Fibroblast of skin of left quadriceps (primary cell): ENCODE results near the gene SLFN12L.
"Not testable (repeated sequence)": the region's sequence is repeated elsewhere in the genome, so short reads cannot be mapped to it uniquely, and the experiment has no call there.

Experiments
- DNase-seq, 2 experiments: peaks; one replicate each; pipeline ENCODE4 v3.0.0-alpha.2; 2013; ENCODE audit warnings: low read depth in 2 of 2

SLFN12L gene

DNA sequence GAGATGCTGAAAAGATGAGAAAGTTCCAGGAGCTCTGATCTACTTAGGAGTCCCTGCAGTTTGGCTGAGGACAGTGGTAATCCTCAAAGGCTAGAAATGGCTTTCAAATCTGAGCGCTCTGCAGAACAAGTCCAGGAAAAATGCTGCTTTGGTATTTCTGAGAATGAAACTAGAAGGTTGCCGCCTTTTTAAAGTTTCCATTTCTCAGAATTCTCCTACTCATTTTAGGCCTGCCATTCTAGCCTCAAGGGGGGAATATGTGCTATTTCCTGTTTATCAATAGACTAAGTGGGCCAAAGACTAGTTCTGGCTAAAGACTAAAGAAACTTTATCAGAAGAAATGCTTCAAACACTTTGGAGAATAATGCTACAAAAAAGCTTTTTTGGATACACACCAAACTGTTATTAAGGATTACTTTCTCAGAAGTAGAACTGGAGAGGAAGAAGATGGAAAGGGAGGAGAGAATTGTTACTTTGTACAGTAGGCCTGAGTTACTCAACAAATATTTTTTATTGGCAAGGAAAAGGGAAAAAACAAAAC is at the start of gene SLFN12L:
Gene SLFN12L (minus strand): TSS at position 78 of the 541 bp plus-strand sequence. CDS start 15,314 bp downstream, outside the sequence.
- DNase-seq: no peak

DNA sequence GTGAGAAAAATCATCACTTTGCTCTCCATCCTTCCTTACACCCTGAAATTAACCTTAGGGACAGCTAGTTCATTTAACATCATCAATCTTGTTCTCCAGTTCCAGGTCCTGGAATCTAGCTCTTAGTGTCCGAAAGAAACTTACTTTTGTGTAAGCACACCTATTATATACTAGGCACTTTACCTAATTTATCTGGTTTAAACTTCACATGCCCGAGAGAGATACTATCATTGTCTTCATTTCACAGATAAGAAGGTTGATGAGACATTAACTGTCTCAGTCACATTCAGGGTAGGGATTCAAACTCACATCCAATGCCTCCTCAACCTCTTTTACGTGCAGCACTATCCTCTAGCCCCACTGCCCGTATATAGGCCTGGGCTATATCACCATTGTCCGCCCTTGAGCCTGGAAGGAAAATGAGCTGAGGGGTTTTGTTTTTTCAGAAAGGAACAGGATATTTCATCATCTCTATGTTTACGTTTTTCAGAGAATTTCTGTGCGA is 49.1 kb upstream of the SLFN12L start:
- no peak for DNase-seq

DNA sequence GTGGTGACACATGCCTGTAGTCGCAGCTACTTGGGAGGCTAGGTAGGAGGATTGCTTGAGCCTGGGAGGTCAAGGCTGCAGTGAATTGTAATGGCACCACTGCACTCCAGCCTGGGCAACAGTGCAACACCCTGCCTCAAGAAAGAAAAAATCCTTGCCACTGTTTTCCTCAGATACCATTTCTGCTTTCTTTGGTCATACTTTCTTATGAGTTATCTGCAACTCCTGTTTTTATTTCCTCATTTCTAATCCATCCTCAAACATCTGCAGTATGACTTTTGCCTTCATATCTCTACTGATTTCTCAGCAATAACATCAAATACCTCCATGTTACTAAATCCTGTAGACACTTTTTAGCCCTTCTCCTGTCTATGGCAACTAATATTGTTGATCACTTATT is 46.6 kb upstream of the SLFN12L start:
- DNase-seq: no peak

DNA sequence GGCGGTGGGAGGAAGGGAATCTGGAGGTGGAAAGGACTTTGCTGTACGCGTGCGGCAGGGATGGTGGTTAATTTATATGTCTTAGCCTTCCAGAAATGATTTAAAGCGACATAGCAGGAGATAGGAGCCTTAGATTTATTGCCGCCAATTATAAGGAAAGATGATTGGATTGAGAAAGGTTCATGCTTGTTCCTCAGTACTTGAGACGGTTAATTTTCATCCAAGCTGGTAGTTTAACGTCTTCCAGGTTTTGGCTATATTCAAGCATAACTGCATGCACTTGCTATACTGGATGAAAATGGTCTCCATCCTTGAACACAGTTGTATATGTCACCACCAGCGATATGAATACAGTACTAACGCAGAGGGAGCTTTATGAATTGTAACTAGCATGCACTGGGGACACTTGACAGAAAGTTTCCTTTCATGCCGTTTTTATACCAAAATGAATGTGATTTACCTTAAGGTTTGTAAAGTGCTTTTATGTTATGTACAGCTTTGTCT is 41.5 kb upstream of the SLFN12L start:
- DNase-seq: no peak

DNA sequence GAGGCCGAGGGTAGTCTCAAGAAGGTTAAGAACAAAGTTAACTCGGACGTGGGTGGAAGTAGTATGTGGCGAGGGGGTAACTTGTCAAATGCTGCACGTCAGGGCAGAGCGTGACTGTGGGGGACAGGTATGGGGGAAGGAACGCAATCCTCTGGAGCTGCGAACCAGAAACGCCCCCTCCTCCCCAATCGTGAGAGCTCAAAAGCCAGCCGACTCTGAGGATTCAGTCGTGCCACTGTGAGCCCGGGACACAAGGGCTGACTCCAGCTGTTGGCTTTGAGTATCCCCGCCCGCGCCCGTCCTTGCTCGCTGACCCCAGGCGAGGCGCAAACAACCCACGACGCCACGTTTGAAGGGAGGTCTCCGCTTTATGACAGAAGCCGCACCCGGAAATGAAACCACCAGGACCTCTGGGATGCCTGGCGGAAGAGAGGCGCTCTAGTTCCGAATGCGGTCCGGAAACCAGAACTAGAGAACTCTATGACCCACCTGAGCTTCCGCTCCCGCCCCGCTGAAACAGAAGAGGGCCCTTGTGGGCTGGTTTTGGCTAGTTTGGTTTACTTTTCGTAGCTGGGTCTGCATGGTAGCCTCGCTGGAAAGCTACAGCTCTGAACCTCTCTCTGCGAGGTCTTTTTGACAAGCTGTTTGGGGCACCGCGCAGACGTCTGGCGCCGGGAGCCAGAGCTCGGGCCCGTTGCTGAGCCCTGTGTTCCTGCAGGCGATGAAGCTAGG is 40.9 kb upstream of the SLFN12L start, which contains the start of gene PEX12:
Gene PEX12 (minus strand): TSS at position 375 of the 732 bp plus-strand sequence. CDS start 550 bp downstream, outside the sequence.
- peak; percentile 64 to 71 for DNase-seq

DNA sequence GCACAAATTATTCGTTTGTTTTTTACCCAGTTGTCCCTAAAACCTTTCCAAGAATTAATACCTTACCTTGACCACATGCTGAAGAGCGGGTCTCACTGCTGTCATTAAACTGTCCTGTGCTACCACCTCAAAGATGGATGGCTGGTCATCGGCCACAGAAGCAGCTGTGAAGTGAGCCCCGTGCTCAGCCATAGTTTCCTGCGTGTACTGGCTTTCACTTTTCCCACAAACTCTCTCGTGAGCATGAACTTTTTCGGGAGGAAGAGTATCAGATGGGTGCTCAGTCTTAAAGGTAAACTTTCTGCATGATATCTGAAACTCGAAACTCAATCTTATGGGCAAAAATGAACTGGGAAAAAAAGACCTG is 40.3 kb upstream of the SLFN12L start:
- DNase-seq: no peak

DNA sequence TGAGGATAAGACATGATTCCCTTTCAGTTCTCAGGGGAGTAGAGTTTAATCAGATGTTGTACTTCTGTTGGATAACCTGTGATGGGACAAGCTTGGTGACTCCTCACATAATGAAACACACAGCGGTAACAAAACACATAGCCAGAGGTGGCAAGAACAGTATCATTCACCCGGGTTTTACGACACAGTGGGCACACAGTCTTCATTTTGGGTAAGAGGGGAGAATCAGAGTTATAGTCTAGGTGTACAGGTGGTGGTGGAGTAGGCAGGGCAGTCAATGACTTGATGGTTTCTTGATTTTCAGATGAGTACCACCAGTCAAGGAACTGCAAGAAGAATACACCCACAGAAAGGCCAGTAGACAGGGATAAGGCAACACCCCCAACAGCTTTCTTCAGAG is 38.3 kb upstream of the SLFN12L start:
- DNase-seq: no peak

DNA sequence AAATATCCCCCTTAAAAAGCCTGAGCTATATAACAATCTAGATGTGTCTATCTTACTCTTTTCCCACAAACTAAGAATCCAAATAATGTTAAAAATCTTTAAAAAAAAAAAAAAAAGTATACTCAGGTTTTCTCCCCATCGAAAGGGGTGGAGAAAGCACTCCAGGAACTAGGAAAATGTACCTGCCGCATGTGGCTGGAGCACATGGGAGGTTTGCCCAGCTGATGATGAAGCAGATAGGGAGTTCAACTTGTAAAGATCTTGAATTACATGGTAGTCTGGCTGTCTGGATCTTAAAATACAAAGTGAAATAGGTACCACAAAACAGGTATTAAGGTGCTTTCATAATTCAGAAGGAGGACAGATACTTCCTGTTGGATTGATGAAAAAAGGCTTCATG is 31.9 kb upstream of the SLFN12L start:
- DNase-seq: no peak

DNA sequence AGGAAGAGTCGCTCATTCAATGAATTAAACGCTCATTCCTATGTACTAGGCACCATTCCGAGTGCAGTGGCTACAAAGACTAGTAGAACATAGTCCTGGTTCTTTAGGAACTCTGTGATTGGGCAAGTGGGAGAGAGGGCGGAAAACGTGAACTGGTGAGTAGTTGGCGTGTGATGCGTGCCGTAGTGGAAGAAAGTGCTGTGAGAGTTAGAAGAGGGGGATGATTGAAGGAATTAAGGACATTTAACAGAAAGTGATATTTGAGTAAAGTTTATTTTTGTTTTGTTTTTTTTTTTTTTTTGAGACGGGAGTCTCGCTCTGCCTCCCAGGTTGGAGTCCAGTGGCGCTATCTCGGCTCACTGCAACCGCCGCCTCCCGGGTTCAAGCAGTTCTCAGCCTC is 31.1 kb upstream of the SLFN12L start:
- DNase-seq: no peak

DNA sequence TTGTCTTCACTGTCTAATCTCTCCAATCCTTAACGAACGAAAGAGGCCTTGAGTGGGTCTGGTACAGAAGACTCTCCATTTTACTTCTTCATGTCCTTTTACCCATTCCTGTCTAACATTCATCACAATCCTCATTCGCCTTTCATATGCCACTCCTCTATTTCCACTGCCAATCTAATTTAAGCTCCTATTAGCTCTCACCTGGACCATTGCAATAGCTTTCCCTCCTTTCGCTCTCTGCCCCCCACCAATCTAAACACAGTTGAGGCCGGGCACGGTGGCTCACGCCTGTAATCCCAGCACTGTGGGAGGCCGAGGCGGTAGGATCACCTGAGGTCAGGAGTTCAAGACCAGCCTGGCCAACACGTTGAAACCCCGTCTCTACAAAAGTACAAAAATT is 29.5 kb upstream of the SLFN12L start:
- no peak for DNase-seq

DNA sequence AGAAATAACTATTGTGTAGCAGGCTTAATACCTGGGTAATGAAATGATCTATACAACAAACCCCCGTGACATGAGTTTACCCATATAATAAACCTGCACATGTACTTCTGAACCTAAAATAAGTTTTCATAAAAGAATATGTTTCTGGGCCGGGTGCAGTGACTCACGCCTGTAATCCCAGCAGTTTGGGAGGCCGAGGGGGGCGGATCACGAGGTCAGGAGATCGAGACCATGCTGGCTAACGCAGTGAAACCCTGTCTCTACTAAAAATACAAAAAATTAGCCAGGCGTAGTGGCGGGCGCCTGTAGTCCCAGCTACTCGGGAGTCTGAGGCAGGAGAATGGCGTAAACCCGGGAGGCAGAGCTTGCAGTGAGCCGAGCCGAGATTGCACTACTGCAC is 25.7 kb upstream of the SLFN12L start:
- DNase-seq: not testable (repeated sequence)

DNA sequence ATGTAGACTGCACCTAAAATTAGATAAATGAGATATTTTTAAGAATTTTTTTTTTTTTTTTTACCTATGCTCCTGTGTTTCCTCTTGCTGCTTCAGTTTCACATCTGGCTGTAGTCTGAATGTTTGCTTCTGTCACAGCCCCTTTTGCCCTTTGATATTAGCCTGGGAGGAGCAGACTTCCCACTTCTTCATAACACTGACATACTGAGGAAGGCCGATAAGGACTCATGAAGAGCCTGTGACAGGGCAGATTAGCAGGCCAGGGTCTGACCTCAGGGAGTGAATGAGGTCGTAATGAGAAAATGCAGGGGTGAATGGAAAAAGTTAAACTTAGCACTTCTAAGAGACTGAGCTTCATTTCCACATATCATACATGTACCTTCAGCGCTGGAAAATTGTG is 23.2 kb upstream of the SLFN12L start, which contains the start of gene SLFN14:
Gene SLFN14 (minus strand): TSS at position 117 of the 400 bp plus-strand sequence. CDS start 2,757 bp downstream, outside the sequence.
- DNase-seq: no peak

DNA sequence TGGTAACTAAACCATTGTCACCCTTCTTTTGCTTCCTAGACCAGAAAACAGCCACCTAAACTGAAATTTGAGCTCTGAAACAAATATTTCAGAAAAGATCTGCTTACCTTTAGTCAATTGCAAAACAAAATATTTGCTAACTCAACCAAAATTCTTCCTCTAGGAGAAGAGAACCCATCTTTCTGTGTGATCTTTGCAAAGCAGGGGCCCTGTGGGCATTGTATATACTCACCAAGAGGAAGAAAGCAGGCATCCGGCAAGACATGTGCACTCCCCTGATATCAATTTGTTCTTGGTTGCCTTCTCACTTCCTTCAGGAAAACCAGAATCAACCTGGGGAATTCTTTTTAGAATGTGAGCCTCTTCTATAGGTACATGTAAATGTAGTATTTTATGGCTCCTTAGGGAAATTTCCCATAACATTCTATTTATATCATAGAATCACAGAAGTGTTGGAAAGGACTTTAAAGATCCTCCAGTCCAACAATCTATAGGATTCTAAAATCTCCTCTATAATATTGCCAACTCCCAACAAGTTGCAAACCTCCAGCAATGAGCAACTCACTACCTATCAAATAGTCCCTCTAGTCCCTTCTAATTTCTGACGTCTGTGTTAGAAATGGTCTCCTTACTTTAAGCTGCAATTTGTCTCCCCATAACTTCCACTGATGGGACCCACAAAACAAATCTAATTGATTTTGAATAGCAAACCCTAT is 22.2 kb upstream of the SLFN12L start:
- no peak for DNase-seq

DNA sequence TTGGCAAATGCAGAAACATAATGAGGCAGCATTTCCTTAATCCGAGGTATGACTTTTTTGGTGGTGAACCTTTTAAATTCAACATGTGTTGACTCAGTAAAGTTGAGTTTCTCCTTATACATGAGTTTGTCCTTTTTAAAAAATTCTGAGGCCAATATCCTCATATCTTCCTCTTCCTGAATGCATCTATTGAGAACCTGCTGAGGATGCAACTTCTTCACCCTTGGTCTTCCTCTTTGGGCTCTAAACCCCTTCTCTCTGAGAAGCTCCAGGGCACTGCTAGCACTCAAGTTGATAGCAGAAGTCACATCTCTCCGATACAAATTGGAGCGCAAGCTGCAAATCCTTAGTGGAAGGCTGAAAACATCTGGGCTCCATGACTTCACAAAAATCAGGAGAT is 19.9 kb upstream of the SLFN12L start:
- DNase-seq: no peak

DNA sequence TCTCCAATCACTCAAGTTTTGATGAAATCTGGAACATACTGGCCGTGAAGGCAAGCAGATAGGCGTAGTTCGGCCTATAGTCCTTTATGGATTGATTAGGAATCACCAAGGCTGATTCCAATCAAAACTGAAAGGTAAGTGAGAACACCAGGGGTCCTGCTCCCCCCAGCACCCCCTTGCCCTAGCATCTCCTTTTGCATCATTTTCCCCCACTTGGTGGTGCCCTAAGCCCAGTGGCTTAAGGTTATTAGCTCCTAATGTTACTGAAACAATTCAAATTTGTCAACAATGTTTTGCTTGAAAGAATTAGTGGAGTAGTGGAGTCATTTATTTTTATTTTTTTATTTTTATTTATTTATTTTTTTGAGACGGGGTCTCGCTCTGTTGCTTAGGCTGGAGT is 18.2 kb upstream of the SLFN12L start:
- DNase-seq: no peak

DNA sequence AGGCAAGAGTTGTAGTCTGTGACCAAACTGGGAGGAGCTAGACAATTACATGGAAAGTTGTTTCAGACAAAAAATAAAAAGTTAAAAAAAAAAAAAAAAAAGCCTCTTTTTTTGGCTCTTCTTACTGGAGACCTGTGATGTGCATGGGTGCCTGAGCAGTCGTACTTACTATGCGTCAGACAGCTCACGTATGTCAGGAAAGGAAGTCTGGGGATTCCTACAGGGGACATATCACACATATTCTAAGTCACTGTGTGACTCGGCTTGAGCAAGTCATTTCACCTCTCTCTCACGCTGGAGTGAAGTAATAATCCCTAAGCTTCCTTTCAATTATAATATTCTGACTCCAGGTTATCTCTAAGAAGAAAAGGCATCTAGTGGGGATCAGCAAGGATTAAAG is 17.2 kb upstream of the SLFN12L start:
- DNase-seq: no peak

DNA sequence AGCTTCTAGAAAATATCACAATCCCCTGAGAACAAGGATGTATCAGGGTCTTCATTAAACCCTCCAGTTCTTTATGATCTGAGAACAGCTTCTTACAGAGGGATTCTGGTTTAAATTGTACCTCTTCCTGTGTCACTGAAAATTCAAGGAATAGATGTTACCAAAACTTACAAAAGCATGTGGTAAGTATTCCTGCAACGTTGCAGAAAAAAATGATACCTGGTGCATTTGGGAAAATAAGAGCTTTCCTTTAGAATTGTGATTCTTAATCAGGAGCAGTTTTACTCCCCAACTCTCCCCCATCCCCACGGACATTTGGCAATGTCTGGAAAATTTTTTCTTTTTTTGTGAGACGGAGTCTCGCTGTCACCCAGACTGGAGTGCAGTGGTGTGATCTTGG is 15.8 kb upstream of the SLFN12L start:
- no peak for DNase-seq

DNA sequence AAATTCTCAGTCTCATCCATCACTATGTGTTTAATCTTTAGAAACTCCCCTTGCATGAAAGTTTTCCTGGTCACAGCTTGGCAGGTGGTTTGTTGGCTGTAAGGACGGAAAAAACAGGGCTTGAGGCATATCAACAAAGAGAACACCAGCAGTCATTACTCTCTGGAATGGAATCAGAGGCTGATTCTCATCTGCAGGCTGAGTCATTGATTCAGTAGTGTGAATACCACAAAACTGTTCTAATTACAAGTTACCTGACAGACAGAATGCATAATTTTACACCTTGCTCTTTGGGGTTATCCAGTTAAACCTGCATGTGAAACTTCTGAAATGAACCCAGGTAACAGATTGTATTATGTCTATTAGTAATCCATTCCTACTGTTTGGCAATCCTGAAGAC is 11.5 kb upstream of the SLFN12L start:
- no peak for DNase-seq

DNA sequence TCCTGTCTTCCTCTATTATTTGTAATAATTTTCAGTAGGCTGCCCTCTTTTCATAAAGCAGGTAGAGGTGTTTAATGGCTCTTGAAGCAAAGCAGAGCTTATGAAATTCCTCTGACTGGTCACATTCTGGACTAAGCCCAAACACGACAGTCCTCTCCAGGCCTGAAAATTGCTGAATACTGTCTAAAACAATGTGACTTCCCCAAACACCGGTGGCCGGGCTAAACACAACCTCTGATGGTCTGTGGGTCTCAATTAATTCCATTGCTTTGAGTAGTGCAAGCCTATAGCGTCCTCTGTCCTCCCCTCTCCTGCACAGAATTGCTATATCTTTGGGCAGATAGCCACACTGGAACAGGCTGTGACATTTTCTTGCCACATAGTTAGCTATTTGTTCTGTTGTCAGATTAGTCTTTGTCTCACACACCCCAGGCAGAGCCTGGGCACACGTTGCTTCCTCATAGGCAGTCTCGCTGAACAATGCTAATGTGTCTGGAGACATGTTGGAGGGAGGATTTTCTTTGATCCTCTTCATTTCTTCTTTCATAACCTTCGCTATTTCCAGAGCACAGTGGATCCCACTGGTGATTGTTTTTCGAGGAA is 10.8 kb upstream of the SLFN12L start:
- no peak for DNase-seq

DNA sequence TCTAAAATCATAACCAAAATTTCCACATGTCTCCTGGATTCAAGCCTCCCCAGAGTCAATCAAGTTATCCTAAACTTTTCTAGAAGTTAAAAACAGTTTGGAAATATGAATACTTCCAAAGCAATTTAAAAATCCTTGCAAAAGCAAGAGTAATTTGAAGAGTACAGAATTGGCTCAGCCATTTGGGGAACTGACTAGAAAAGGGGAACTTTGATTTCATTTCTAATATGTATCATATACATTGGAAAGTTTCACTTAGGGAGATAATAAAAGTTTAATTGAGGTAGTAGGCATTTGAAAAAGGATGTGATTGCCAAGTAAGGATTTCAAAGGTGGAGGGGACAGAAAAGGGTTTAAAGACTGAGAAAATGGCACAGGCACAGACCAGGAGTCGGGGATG is 9.0 kb upstream of the SLFN12L start:
- DNase-seq: no peak

DNA sequence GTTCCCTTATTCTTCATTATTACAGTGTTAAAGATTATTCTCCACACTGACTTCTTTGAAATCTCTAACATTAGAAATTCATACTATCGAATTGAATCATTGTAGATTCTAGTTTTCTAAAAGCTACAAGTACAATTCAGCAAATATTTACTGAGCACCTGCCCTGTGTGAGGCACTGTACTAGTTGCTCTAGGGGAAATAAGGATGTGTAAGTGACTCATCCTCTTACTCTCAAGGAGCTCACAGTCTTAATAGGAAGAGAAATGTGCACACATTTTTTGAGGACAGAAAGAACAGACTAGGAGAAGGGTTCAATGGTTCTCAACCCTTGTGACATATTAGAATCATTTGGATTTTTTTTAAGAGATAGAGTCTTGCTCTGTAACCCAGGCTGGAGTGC is 7.7 kb upstream of the SLFN12L start:
- DNase-seq: no peak

DNA sequence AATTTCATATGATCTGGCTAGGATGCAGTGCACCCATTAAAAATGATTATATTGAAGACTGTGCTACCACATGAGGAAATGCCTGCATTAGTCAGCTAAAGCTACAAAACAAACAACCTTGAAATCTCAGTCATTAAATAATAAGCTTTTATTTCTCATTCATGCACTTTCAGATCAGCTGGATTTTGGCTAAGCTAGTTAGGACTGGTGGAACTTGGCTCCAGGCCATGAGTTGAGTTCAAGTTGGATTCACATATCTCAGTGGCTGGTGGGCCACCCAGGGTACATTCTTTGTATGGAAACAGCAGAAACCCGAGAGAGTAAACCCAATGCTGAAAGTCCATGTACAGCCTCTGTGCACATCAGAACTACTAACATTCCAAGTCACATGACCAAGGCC is 6.4 kb upstream of the SLFN12L start:
- DNase-seq: no peak
